ENCODE results near the gene PDIA2.
"Not testable (repeated sequence)": the region's sequence is repeated elsewhere in the genome, so short reads cannot be mapped to it uniquely, and the experiment has no call there.

Gene PDIA2

DNA sequence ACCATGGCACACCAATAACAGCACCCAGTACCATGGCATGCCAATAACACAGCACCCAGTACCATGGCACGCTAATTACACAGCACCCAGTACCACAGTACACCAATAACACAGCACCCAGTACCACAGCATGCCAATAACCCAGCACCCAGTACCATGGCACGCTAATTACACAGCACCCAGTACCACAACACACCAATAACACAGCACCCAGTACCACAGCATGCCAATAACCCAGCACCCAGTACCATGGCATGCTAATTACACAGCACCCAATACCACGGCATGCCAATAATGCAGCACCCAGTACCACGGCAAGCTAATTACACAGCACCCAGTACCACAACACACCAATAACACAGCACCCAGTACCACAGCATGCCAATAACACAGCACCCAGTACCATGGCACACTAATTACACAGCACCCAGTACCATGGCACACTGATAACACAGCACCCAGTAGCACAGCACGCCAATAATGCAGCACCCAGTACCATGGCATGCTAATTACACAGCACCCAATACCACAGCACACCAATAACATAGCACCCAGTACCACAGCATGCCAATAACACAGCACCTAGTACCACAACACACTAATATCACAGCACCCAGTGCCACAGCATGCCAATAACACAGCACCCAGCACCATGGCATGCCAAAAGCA is 51.3 kb downstream of the PDIA2 start:
- DNase-seq, result not testable (repeated sequence)

DNA sequence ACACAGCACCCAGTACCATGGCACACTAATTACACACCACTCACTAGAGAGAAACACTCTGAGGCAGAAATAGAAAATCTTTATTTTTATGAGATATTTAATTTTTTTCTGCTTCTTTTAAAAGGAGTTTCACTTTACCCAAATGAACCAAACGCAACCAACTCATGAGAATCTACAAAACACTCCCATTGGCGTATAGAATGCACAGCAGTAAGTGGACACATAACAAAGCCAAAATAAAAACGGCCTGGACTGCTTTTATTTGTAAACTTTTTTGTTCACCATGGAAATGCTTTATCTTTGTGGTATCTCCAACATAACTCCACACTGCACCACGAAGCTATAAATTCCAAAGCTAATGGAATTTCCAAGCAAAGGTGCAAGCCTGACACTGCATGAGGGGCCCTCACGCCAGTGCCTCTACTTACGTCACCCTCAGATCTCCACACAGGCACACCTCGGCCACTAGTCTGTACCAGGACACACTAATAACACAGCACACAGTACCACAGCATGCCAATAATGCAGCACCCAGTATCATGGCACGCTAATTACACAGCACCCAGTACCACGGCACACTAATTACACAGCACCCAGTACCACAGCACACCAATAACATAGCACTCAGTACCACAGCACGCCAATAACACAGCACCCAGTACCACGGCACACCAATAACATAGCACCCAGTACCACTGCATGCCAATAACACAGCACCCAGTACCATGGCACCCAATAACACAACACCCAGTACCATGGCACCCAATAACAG is 52.1 kb downstream of the PDIA2 start:
- DNase-seq, result not testable (repeated sequence)

DNA sequence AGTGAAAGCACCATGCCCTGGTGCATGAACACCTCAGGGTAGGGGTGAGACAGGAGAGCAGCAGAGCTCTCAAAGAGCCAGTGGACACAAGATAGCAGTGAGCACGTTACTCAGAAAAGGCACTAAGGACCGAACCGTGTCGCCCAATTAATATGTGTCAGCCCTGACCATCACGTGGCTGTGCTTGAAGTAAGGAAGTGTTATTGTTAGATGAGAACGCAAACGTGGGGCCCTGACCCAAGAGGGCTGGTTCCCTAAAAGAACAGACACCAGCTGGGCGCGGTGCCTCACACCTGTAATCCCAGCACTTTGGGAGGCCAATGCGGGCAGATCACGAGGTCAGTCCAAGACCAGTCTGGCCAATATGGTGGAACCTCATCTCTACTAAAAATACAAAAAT is 53.3 kb downstream of the PDIA2 start:
- DNase-seq, result no peak
